GM12891 (cell line): ENCODE measurements around the gene BHLHA9.

Experiments
- POLR2A ChIP-seq: IDR thresholded peaks from 2 replicates; pipeline ENCODE4 v1.6.1; 2011; ENCODE audit warnings: low read depth, low read length, control low read depth
- POU2F2 ChIP-seq: IDR thresholded peaks from 2 replicates; pipeline ENCODE4 v1.6.1; 2011; ENCODE audit warnings: low read depth, mild to moderate bottlenecking, control low read depth, low read length, moderate library complexity

GRCh38 chr17:1273492-1274244 is 3.4 kb downstream of the BHLHA9 start:
- TF ChIP-seq POU2F2 (no peak), POLR2A (no peak)
